ENCODE data around the gene RTTN. TPM values are rescaled to one million over a fixed set of nuclear protein-coding genes. Genes with fewer than 3 reads are reported as not detected.

Gene RTTN
- total RNA-seq, 1 experiment from 2014 or later: 21.5 TPM

DNA sequence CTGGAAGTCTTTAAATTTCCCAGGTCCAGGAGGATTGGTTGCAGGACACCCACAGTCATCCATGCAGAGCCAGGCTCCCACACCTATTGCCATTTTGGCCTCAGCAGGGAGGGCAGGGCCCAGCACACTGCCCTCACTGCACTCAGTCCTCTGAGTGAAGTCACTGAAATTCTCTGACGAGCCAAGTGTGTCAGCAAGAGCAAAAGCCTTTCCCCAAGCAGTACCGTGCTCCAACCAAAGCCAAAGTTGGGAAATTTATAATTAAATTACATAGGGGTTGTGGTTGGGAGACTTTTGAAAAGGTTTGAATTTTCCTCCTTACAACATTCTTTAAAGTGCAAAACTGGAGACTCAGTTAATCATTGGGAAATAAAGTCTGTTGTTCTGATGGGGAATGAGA, 159.3 kb downstream of the RTTN start (continued):
- TF ChIP-seq, protein P1, sequence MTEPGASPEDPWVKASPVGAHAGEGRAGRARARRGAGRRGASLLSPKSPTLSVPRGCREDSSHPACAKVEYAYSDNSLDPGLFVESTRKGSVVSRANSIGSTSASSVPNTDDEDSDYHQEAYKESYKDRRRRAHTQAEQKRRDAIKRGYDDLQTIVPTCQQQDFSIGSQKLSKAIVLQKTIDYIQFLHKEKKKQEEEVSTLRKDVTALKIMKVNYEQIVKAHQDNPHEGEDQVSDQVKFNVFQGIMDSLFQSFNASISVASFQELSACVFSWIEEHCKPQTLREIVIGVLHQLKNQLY (CRISPR knock-in tag; IDR thresholded peaks at IDR 0.05): no peak
- TF ChIP-seq, protein P2, sequence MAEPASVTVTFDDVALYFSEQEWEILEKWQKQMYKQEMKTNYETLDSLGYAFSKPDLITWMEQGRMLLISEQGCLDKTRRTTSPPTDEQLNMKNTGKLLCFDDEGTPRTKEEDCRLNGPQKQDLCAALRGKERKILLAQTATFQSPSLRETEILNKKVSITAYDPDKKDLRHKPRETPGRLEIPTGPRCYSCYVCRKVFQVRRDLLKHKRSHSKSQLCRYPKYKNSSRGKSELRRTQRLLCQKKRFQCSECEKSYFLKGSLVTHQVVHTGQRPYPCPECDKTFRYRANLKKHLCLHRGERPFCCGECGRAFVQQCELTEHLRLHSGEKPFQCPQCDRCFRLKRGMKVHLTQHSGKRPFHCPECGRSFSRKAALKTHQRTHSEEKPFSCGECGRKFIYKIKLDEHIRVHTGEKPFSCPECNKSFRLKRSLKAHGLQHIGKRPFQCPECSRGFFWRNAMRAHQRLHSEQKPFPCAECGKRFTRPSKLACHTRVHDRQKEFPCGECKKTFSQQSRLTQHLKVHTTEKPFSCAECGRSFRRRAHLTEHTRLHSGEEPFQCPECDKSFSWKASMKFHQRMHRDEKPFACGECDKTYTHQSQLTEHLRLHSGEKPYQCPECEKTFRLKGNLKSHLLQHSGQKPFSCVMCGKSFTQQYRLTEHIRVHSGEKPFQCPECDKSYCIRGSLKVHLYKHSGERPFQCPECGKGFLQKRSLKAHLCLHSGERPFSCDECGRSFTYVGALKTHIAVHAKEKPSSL (CRISPR knock-in tag; conservative IDR thresholded peaks at IDR 0.05): no peak
- no peak for TF ChIP-seq GRHL2 (CRISPR knock-in tag; IDR thresholded peaks at IDR 0.05; ENCODE audit: insufficient replicate concordance, severe bottlenecking)
- TF ChIP-seq ELF4 (CRISPR knock-in tag; IDR thresholded peaks at IDR 0.05; ENCODE audit: low read depth): no peak

DNA sequence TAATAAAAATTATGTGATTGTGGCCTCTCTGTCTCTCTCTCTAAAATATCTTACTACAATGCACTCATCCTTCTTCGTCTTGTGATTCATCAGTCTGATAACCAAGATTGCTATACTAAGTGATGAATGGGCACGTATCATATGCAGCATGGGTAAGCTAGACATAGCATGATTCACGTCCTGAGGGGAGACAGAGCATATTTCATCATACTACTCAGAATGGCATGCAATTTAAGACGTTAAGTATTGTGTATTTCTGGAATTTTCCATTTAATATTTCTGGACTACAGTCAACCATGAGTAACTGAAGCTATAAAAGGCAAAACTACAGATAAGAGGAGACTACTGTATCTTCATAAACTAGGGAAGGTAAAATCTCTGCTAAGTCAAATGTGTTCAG, 160.9 kb downstream of the RTTN start:
- ATAC-seq: no peak
- POLR2A ChIA-PET: no interaction called here
- Mint-ChIP-seq H3K9me3 (no peaks in the 10 kb centered on the region), H3K27ac (no peak overlapping the region), H3K4me3 (no peak overlapping the region), H3K4me1 (0 out of 2 replicates have a peak, but pooled peaks cover 3% of the 10 kb centered on the region), H3K36me3 (no peaks in the 10 kb centered on the region), H3K27me3 (ENCODE audit: low read depth) (no peaks in the 10 kb centered on the region)
- CTCF ChIA-PET: no interaction called here
- DNase-seq (ENCODE audit: low spot score): no peak
- TF ChIP-seq HMGXB4 (CRISPR knock-in tag; IDR thresholded peaks at IDR 0.05) (no peak), SMAD3 (CRISPR knock-in tag; IDR thresholded peaks at IDR 0.05; ENCODE audit: borderline replicate concordance) (no peak), ZBTB21 (CRISPR knock-in tag; IDR thresholded peaks at IDR 0.05; ENCODE audit: borderline replicate concordance) (no peak), TCF7 (CRISPR knock-in tag; IDR thresholded peaks at IDR 0.05; ENCODE audit: low read depth) (no peak), ZNF396 (CRISPR knock-in tag; IDR thresholded peaks at IDR 0.05; ENCODE audit: borderline replicate concordance) (no peak), ZNF138 (CRISPR knock-in tag; conservative IDR thresholded peaks at IDR 0.05) (no peak), IRF2 (CRISPR knock-in tag; IDR thresholded peaks at IDR 0.05; ENCODE audit: borderline replicate concordance, low read depth) (no peak)
- TF ChIP-seq, protein P3, sequence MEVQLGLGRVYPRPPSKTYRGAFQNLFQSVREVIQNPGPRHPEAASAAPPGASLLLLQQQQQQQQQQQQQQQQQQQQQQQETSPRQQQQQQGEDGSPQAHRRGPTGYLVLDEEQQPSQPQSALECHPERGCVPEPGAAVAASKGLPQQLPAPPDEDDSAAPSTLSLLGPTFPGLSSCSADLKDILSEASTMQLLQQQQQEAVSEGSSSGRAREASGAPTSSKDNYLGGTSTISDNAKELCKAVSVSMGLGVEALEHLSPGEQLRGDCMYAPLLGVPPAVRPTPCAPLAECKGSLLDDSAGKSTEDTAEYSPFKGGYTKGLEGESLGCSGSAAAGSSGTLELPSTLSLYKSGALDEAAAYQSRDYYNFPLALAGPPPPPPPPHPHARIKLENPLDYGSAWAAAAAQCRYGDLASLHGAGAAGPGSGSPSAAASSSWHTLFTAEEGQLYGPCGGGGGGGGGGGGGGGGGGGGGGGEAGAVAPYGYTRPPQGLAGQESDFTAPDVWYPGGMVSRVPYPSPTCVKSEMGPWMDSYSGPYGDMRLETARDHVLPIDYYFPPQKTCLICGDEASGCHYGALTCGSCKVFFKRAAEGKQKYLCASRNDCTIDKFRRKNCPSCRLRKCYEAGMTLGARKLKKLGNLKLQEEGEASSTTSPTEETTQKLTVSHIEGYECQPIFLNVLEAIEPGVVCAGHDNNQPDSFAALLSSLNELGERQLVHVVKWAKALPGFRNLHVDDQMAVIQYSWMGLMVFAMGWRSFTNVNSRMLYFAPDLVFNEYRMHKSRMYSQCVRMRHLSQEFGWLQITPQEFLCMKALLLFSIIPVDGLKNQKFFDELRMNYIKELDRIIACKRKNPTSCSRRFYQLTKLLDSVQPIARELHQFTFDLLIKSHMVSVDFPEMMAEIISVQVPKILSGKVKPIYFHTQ (CRISPR knock-in tag; IDR thresholded peaks at IDR 0.05): no peak
- TF ChIP-seq, protein P4, sequence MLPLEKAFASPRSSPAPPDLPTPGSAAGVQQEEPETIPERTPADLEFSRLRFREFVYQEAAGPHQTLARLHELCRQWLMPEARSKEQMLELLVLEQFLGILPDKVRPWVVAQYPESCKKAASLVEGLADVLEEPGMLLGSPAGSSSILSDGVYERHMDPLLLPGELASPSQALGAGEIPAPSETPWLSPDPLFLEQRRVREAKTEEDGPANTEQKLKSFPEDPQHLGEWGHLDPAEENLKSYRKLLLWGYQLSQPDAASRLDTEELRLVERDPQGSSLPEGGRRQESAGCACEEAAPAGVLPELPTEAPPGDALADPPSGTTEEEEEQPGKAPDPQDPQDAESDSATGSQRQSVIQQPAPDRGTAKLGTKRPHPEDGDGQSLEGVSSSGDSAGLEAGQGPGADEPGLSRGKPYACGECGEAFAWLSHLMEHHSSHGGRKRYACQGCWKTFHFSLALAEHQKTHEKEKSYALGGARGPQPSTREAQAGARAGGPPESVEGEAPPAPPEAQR (CRISPR knock-in tag; IDR thresholded peaks at IDR 0.05): no peak
- TF ChIP-seq, protein P5, sequence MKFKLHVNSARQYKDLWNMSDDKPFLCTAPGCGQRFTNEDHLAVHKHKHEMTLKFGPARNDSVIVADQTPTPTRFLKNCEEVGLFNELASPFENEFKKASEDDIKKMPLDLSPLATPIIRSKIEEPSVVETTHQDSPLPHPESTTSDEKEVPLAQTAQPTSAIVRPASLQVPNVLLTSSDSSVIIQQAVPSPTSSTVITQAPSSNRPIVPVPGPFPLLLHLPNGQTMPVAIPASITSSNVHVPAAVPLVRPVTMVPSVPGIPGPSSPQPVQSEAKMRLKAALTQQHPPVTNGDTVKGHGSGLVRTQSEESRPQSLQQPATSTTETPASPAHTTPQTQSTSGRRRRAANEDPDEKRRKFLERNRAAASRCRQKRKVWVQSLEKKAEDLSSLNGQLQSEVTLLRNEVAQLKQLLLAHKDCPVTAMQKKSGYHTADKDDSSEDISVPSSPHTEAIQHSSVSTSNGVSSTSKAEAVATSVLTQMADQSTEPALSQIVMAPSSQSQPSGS (CRISPR knock-in tag; IDR thresholded peaks at IDR 0.05; ENCODE audit: borderline replicate concordance, low read depth): no peak
- TF ChIP-seq, protein P1 (CRISPR knock-in tag; IDR thresholded peaks at IDR 0.05): no peak
- TF ChIP-seq, protein P6, sequence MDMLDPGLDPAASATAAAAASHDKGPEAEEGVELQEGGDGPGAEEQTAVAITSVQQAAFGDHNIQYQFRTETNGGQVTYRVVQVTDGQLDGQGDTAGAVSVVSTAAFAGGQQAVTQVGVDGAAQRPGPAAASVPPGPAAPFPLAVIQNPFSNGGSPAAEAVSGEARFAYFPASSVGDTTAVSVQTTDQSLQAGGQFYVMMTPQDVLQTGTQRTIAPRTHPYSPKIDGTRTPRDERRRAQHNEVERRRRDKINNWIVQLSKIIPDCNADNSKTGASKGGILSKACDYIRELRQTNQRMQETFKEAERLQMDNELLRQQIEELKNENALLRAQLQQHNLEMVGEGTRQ (CRISPR knock-in tag; IDR thresholded peaks at IDR 0.05): no peak
